GM21825 (cell line): ENCODE measurements around the gene C1orf198.

ENCODE experiments used
- ATAC-seq: cut with Tn5 transposase; IDR thresholded peaks from one replicate; pipeline ENCODE4 v1.9.1; 2021; ENCODE audit warnings: mild to moderate bottlenecking, moderate library complexity; ENCODE audit not compliant: unreplicated experiment

Gene C1orf198

GRCh38 chr1:230836793-230837192 is 31.5 kb downstream of the C1orf198 start:
- ATAC-seq: no peak

DNA sequence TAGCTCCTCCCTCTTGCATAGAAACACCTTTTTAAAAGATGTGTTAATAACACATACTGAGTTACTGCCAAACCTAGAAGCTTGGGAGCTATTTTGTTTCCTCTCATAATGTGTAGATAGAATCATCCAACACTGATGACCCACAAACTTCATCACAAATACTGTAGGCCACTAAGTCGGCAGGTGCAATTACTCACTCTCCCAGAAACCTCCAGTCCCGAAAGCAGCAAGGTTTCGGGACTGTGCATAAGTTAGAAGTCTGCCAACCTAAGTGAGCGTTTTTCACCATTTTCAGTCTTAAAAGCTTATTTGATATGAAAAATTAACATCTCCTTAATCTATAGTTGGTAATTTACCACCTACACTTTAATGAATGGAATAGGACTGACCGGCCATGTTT is 32.0 kb downstream of the C1orf198 start:
- no peak for ATAC-seq

GRCh38 chr1:230834292-230834691 is 34.0 kb downstream of the C1orf198 start:
- ATAC-seq: no peak

GRCh38 chr1:230833511-230833910 is 34.8 kb downstream of the C1orf198 start:
- ATAC-seq: no peak

- ATAC-seq: no peak
Observed at GRCh38 chr1:230832476-230832875, 35.8 kb downstream of the C1orf198 start.

DNA sequence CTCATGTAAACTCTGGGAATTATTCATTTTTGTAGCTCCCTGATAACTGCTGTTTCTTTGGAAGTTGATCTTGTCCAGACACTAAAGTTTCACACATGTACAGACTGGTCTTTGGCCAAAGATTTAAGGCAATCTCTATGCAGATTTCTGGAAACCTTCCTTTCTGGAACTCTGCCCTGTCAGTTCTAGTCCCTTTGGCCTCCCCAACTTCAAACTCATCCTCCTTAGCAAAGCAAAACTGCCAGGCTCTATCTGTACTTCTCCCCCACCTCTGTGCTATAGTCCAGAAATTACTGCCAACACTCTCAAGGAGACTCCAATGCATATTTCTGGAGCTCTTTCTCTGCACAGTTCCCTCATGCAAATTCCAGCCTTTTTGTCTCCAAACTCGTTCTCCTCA is 36.5 kb downstream of the C1orf198 start:
- no peak for ATAC-seq

DNA sequence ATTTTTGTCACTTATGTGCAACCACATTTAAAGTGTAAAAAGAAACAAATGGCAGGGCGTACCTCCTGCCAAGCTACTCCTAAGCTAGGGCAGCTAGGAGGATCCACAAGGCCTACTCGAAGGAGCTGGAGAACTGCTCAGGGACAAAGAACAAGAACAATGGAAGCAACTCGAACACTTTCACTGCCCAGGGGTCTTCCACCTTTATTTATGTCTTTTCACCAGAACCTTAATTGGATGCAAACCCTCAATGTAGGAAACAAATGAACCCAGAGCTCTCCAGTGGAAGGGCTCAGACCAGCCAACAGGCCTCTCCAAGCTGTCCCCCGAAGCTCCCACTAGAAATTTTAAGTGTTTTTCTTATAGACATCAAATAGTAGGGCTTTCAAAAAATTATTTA is 39.9 kb downstream of the C1orf198 start:
- ATAC-seq: no peak

DNA sequence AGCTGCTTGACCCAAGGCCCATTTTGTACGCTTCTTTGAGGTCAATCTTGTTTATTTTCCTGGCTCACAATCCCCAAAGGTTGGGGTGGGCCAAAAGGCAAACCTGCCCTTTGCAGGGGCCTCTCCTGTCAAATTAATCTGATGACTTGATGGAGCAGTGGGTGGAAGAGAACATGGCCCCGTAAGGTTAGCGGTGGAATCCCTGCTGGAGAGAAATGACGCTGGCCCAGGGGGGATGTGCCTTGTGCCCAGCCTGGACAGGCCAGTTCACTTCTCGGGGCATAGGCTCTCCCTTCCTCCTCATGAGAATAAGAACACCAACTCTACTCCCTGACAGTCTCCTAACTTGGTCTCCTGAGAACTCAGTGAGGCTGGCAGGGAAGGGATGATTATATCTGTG is 40.5 kb downstream of the C1orf198 start:
- ATAC-seq: no peak

- no peak for ATAC-seq
Observed at GRCh38 chr1:230827081-230827681, 41.1 kb downstream of the C1orf198 start.

GRCh38 chr1:230826166-230826875 is 42.0 kb downstream of the C1orf198 start:
- ATAC-seq: no peak

- ATAC-seq: no peak
Observed at GRCh38 chr1:230825761-230826160, 42.6 kb downstream of the C1orf198 start.

GRCh38 chr1:230824919-230825721 is 43.2 kb downstream of the C1orf198 start:
- ATAC-seq: no peak

GRCh38 chr1:230824551-230824918 is 43.8 kb downstream of the C1orf198 start:
- no peak for ATAC-seq

- ATAC-seq: no peak
Observed at GRCh38 chr1:230823931-230824381, 44.4 kb downstream of the C1orf198 start.

DNA sequence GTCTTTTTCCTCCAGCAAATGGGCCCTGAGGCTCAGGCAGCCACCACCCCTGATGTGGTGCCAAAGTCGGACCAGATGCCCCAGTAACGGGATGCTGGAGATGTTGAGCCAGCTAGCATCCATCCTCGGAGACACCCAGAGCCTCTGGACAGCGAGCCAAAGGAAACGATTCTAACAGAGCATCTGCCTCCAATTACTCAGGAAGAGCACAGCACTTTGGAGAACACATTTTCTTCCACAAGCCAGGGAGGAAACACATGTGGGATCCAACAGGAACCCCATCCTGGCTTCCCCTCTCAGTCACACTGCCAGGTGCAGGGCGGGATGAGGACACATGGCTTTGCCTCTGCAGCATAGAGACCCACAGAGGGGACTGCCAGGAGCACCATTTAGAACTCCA is 44.9 kb downstream of the C1orf198 start:
- ATAC-seq: no peak

DNA sequence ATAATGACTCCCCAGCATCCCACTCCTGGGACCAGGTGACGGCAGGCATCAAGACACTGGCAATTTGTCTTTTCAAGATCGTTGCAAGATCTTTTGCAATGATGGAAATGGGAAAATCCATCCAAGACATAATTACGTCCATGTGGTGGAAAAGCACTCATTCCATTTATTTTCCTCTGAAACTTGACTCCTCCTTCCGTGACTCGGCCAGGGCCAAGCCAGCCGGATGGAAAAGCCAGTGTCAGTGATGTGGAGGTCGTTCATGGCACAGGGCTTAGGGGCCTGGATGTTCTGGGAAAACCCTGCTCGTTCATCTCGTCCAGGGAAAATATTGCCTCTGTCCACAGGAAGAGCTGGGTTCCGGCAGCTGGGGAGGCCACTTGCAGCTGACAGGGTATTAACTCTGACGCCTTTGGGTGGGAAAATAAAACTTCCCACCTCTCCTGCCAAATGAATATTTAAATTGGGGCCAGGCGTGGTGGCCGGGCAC is 46.2 kb downstream of the C1orf198 start:
- ATAC-seq: no peak

- ATAC-seq: no peak
Observed at GRCh38 chr1:230821346-230821745, 47.0 kb downstream of the C1orf198 start.

- no peak for ATAC-seq
Observed at GRCh38 chr1:230820568-230820967, 47.8 kb downstream of the C1orf198 start.

DNA sequence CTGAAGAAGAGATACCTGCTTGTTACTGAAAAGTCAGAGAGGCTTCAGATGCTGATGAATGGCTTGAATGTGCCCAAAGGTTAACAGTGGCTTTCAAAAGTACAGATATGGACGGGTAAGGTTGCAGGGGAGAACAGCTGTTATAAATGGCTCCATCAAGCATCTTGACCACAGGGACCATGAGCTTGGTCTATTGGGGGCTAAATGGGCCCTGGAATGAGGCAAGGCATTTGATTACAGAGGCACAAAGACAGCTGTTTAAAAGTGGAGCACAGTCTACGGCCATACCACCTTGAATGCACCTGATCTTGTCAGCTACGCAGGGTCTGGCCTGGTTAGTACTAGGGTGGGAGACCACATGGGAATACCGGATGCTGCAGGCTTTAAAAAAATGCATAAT is 48.3 kb downstream of the C1orf198 start:
- no peak for ATAC-seq

GRCh38 chr1:230818901-230819300 is 49.4 kb downstream of the C1orf198 start:
- no peak for ATAC-seq

DNA sequence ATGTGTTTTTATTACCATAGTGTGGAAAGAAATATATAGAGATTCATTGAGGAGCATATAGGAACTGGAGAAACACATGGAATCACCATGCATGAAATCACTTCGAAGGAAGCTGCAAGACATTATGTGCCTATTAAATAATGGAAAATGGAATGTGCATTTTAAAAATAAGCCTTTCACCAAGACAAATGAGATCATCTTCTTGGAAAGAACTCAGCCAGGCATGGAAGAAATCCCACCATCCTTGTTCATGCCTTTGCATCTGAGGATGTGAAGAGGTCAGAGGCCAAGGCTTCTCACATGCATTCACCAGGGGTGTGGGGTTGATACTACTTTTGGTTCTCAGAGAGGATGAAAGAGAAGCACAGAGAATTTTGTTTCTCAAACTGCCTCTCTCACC is 50.0 kb downstream of the C1orf198 start:
- ATAC-seq: no peak

DNA sequence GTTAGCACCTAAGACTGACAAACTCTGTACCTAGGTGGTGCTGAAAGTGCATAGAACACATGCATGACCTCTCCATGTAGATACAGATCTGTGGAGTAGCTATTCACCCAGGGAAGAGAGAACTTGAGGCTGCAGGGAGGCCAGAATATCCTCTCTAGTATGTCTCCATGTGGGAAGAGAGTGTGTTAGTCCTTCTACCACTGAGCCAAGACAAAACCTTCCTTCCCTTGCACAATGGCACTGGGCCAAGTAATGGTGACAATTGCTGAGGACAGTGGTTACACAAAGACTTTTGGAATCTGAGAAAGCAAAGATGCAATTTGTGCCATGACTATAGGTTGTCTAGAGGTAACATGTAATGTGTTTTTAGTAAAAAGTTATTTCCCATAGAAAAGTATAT is 52.3 kb downstream of the C1orf198 start:
- ATAC-seq: no peak
